Measurements from ENCODE around the gene PITPNC1.

- TF ChIP-seq CTCF (IDR thresholded peaks at IDR 0.05) (no peak), ZFX (IDR thresholded peaks at IDR 0.05; ENCODE audit: borderline replicate concordance) (no peak)
These were observed 309.2 kb downstream of the PITPNC1 start for GRCh38 chr17:67686241-67686640.
